PC-3 (cell line): Measurements from ENCODE around the gene SAMD10.

Experiments used
- EZH2 ChIP-seq: fragments of 300-600 bp; sonication (generic); IDR thresholded peaks from one replicate; pipeline ENCODE4 v1.6.1; 2017; ENCODE audit warnings: antibody characterized with exemption, mild to moderate bottlenecking, low read length; ENCODE audit not compliant: unreplicated experiment
- TF ChIP-seq, protein P1 (sequence below): fragments of 300-600 bp; sonication (generic); conservative IDR thresholded peaks from 2 replicates; pipeline ENCODE4 v1.5.1; 2017; ENCODE audit warnings: antibody characterized with exemption, low read depth, mild to moderate bottlenecking, low read length

DNA sequence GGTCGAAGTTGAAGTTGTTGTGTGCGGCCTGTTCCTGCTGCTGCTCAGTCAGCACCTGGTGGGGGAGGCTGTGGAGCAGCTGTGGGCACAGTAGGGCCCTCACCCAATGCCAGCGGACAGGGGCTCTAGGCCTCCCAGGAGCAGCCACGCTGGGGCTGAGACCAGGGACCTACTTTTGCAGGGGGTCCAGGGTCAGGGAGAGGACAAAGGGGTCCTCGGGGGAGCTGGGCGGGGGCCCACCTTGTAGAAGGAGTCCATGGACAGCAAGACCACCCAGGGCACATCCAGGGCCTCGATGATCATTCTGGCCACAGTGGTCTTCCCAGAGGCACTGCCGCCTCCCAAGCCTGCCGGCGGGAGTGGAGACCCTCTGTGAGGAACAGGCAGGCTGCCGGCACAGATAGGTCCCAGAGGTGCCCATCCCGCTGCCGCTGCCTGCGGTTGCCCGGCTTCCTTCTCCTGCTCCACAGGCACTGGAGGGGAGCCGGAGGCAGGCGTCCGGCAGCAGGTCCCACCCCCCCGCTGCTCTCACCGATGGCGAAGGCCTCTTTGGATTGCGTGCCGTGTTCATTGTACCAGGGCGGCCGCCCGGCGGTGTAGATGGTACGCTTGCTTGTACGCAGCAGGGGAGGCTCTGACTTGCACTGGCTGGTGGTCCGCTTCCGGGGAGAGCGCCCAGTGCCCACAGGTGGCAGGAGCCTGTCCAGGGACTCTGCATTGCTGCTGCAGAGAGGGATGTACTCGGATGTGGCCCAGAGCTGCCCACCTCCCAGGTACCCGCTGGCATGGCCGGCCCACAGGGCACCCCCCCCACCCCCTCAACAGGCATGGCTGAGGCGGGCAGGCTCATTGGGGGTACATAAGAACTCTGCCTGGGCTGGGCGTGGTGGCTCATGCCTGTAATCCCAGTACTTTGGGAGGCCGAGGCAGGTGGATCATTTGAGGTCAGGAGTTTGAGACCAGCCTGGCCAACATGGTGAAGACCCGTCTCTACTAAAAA is 33.2 kb downstream of the SAMD10 start:
- TF ChIP-seq, protein P1, sequence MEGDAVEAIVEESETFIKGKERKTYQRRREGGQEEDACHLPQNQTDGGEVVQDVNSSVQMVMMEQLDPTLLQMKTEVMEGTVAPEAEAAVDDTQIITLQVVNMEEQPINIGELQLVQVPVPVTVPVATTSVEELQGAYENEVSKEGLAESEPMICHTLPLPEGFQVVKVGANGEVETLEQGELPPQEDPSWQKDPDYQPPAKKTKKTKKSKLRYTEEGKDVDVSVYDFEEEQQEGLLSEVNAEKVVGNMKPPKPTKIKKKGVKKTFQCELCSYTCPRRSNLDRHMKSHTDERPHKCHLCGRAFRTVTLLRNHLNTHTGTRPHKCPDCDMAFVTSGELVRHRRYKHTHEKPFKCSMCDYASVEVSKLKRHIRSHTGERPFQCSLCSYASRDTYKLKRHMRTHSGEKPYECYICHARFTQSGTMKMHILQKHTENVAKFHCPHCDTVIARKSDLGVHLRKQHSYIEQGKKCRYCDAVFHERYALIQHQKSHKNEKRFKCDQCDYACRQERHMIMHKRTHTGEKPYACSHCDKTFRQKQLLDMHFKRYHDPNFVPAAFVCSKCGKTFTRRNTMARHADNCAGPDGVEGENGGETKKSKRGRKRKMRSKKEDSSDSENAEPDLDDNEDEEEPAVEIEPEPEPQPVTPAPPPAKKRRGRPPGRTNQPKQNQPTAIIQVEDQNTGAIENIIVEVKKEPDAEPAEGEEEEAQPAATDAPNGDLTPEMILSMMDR = no peak
- TF ChIP-seq EZH2 = no peak
